ENCODE data around the gene MSI2. TPM values are rescaled to one million over a fixed set of nuclear protein-coding genes. Genes with fewer than 3 reads are reported as not detected.

The MSI2 gene
- total RNA-seq, 2 experiments from 2014 or later: 113 to 114 TPM

- H3K36me3 Mint-ChIP-seq: peaks cover 7% of the 10 kb centered on the region
- H3K9me3 Mint-ChIP-seq: peaks cover 9% of the 10 kb centered on the region
- no peak overlapping the region for H3K27ac Mint-ChIP-seq
- H3K27me3 Mint-ChIP-seq: peaks cover 4% of the 10 kb centered on the region
- ATAC-seq (ENCODE audit: low read depth): no peak
- no peak overlapping the region for H3K4me3 Mint-ChIP-seq
- DNase-seq: no peak
- peaks cover 23% of the 10 kb centered on the region for H3K4me1 Mint-ChIP-seq
- POLR2A ChIA-PET: interaction anchor here (0.6 kb wide), 1 partner anchor 1539 kb away, joined by 4 read pairs; no protein-coding TSS in a partner anchor
Measured at GRCh38 chr17:57253362-57254065, 2.8 kb upstream of the MSI2 start.

DNA sequence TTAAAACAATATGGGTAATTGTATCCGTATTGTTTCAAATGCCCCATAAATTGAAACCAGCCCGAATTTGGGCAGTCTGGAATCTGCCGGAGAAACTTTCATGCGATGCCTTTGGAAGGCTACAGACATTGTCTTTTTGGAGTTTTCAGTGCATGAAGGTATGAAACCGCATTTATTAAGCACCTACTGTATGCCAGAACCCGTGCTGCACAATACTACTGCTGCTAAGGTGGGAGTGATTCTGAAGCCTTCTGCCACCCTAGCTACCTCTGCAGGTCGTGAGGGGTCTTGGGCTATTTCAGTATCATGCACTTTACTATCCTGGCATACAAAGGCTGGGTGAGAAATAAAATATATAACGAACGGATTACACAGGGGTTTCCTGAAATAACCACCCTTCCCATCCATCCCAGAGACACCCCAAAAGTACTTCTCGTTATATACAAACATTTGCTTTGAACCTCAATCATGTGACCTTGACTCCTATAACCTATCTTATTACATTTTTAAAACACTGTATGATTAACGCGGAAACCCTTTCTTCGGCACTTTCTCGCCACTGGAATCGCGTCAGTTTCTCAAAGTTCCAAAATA is 1.0 kb upstream of the MSI2 start:
- DNase-seq (no peak), ATAC-seq (ENCODE audit: low read depth) (no peak)
- H3K27ac Mint-ChIP-seq: peak overlapping the region; percentile 87
- POLR2A ChIA-PET: no interaction called here
- H3K36me3 Mint-ChIP-seq: peaks cover 17% of the 10 kb centered on the region
- H3K27me3 Mint-ChIP-seq: peaks cover 2% of the 10 kb centered on the region
- peaks cover 38% of the 10 kb centered on the region for H3K4me1 Mint-ChIP-seq
- no peaks in the 10 kb centered on the region for H3K9me3 Mint-ChIP-seq
- peak overlapping the region; percentile 89 for H3K4me3 Mint-ChIP-seq

GRCh38 chr17:57256708-57257112 is 387 bp downstream of the MSI2 start:
- Mint-ChIP-seq H3K36me3 (peaks cover 29% of the 10 kb centered on the region), H3K4me1 (peaks cover 52% of the 10 kb centered on the region), H3K9me3 (no peaks in the 10 kb centered on the region), H3K4me3 (peak overlapping the region; percentile 96), H3K27me3 (peaks cover 2% of the 10 kb centered on the region), H3K27ac (peak overlapping the region; percentile 95)
- POLR2A ChIA-PET: interaction anchor here (0.6 to 2.9 kb wide), 12 partner anchors 13 to 593 kb away, joined by 3 to 25 read pairs (median 5); partner anchors contain the start of gene MRPS23
- DNase-seq: no peak
- peak; percentile 15 for ATAC-seq (ENCODE audit: low read depth)

DNA sequence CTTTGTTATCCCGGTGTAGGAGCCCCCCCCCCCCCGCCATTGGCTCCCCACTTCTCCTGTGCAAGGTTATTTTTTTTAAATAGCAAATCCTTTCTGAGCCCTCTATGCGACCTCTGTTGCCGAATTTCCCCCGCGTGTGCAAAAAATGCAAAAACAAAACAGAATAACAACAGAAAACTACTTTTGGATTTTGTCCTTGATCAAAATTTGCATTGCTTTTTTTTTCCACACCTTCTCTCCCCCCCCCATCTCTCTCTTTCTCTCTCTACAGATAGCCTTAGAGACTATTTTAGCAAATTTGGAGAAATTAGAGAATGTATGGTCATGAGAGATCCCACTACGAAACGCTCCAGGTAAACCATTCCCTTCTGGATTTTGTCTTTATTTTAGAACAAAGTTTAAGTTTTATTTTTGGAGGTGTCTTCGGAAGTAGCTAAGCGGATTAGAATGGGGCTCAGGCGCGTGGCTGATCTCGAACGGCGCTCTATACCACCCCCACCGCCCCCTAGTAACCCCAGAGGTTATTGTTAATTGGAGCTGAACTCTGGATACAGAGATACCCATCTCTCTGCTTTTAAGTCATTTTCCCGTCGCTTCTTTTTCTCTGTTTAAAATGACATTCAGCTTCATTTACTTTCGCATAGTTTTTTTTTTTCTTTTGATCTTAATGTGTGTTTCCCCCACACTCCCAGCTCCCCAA is 1.0 kb downstream of the MSI2 start:
- Mint-ChIP-seq H3K27me3 (peaks cover 2% of the 10 kb centered on the region), H3K36me3 (peaks cover 36% of the 10 kb centered on the region), H3K4me3 (peak overlapping the region; percentile 96), H3K9me3 (no peaks in the 10 kb centered on the region), H3K4me1 (peaks cover 59% of the 10 kb centered on the region), H3K27ac (peak overlapping the region; percentile 95)
- DNase-seq (no peak), ATAC-seq (ENCODE audit: low read depth) (no peak)
- POLR2A ChIA-PET: interaction anchor here (0.6 to 2.9 kb wide), 14 partner anchors 14 to 593 kb away, joined by 3 to 25 read pairs (median 5); partner anchors contain the start of gene MRPS23

DNA sequence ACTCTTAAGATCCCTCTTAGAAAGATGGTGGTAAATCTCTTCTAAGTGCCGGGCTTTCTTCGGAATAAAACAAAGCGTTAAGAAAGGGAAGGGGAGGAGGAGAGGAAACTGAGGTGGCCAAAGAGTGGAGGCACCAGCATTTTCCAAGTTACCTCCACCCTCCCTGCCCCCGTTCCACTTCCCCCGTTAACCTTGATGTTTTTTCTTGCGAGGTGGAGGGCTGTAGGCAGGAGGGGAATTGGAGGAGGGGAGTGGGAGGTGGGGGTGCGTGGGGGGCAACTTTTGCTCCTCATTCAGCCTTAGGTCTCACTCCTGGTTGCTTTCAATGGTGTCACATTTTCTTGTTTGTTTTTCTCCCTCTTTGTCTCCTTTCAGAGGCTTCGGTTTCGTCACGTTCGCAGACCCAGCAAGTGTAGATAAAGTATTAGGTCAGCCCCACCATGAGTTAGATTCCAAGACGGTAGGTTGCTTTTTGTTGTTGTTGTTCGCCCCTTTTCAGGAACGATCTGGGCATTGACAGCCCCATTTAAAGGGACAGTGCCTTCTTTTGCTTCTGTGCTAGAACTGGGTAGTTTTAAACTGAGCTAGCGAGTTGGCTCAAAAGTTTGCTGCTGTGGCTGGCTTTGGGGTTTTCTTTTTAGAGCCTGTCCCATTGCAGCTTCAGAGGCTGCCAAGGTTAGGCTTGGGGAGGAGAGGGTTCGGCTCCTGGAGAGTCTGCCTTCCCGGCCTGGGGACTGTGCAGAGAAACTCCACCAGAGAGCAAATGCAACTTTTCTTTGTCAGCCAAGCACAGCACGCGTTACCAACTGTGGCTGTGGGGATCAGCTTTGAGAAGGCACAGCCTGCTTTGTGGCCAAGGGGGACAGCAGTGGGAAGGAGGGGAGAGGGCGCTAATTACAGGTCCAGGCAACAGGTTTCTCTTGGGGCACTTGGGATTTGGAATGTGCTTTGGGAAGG is 1.9 kb downstream of the MSI2 start:
- peaks cover 2% of the 10 kb centered on the region for H3K27me3 Mint-ChIP-seq

DNA sequence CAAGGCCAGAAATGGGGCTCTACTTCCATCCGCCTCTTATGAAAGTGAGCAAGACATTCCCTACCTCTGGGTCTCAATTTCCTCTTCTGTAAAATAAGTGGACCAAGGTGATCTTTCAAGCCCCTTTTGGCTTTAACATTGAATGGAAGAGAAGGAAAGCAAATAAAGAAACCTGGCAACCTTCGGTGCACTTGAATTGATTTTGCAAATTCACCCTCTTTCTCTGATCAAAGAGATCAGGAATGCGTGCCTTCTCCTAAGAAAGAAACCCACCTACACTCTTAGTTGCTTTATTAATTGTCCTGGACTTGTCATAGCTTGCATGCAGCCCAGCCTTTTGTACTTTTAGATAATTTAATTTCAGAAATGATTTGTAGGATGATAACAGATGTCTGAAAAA is 3.0 kb downstream of the MSI2 start:
- Mint-ChIP-seq H3K27ac (no peak overlapping the region), H3K4me3 (peak overlapping the region; percentile 96), H3K36me3 (peaks cover 53% of the 10 kb centered on the region), H3K27me3 (no peaks in the 10 kb centered on the region), H3K9me3 (no peaks in the 10 kb centered on the region), H3K4me1 (peaks cover 66% of the 10 kb centered on the region)
- DNase-seq (no peak), ATAC-seq (ENCODE audit: low read depth) (no peak)
- POLR2A ChIA-PET: no interaction called here

More for the DNA sequence above, 1.9 kb downstream of the MSI2 start:
- DNase-seq (no peak), ATAC-seq (ENCODE audit: low read depth) (no peak)
- H3K27ac Mint-ChIP-seq: peak overlapping the region; percentile 95
- H3K9me3 Mint-ChIP-seq: no peaks in the 10 kb centered on the region
- POLR2A ChIA-PET: interaction anchor here (1.0 to 2.9 kb wide), 12 partner anchors 9 to 592 kb away, joined by 3 to 25 read pairs (median 5); partner anchors contain the start of gene MRPS23
- H3K4me3 Mint-ChIP-seq: peak overlapping the region; percentile 96
- peaks cover 44% of the 10 kb centered on the region for H3K36me3 Mint-ChIP-seq
- H3K4me1 Mint-ChIP-seq: peaks cover 66% of the 10 kb centered on the region

DNA sequence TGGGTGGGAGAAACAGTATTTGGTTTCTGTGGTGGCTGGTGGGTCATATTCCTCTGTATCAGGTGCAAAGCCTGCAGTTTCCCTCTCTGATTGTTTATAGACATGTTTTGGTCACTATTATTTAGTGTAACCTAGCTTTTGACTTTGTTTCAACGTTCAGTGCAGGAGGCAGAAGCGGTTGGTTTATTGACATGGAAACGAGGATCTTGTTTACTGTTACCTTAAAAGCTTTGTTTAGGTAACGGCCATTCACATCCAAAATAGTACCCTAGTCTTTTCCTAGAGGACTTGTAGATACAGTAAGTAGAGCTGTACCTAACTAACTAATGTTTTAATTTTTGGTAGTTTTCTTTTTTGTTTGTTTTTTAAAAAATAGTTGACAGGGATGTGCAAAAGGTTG is 3.5 kb downstream of the MSI2 start:
- H3K9me3 Mint-ChIP-seq: no peaks in the 10 kb centered on the region
- POLR2A ChIA-PET: no interaction called here
- peaks cover 63% of the 10 kb centered on the region for H3K4me1 Mint-ChIP-seq
- peaks cover 56% of the 10 kb centered on the region for H3K36me3 Mint-ChIP-seq
- no peak overlapping the region for H3K27ac Mint-ChIP-seq
- ATAC-seq (ENCODE audit: low read depth): no peak
- H3K27me3 Mint-ChIP-seq: no peaks in the 10 kb centered on the region
- DNase-seq: no peak
- H3K4me3 Mint-ChIP-seq: peak overlapping the region; percentile 34

GRCh38 chr17:57260325-57261083 is 4.2 kb downstream of the MSI2 start:
- no peak for DNase-seq
- H3K27ac Mint-ChIP-seq: no peak overlapping the region
- H3K36me3 Mint-ChIP-seq: peaks cover 62% of the 10 kb centered on the region
- H3K4me3 Mint-ChIP-seq: peak overlapping the region; percentile 22
- POLR2A ChIA-PET: interaction anchor here (1.4 kb wide), 1 partner anchor 21 kb away, joined by 3 read pairs; no protein-coding TSS in a partner anchor
- no peak for ATAC-seq (ENCODE audit: low read depth)
- H3K9me3 Mint-ChIP-seq: no peaks in the 10 kb centered on the region
- H3K4me1 Mint-ChIP-seq: peaks cover 56% of the 10 kb centered on the region
- H3K27me3 Mint-ChIP-seq: no peaks in the 10 kb centered on the region

DNA sequence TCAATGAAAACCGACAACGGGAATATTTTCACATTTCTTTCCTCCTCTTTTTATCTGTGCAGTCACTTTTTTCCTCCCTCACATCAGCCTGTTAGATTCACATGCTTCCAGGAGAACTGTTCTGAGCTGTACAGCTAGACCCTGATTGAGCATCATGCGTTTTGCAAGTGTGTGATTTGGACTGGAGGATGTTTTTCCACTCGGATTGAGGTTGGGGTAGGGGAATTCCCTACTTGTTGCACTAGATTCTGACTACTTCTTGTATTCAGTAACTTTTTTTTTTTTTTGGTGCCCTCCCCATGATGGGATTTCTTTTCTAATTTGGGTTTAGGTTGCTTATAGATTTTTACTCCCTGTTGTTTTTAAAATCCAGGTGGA is 4.8 kb downstream of the MSI2 start:
- H3K4me3 Mint-ChIP-seq: no peak overlapping the region
- peaks cover 68% of the 10 kb centered on the region for H3K36me3 Mint-ChIP-seq
- H3K9me3 Mint-ChIP-seq: no peaks in the 10 kb centered on the region
- peaks cover 56% of the 10 kb centered on the region for H3K4me1 Mint-ChIP-seq
- no peaks in the 10 kb centered on the region for H3K27me3 Mint-ChIP-seq
- DNase-seq (no peak), ATAC-seq (ENCODE audit: low read depth) (no peak)
- no peak overlapping the region for H3K27ac Mint-ChIP-seq
- POLR2A ChIA-PET: interaction anchor here (1.4 kb wide), 1 partner anchor 20 kb away, joined by 3 read pairs; no protein-coding TSS in a partner anchor

DNA sequence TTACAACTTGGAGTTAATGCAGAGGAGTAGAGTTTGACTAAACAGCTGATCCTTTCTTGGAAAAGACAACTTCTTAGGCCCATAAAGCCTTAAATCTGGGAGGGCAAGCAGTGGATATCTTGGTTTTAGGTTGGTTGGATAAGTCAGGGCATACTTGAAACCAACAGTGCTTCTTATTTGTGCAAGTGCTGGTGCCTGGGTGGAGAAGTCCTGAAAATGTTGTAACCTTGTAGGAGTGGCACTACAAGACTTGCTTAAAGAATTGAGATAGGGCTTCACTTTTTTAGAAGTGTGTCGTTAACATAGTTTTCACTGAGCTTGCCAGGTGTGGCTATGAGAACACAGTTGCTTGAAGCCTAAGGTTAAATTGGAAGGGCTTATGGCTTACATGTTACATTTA is 6.2 kb downstream of the MSI2 start:
- POLR2A ChIA-PET: no interaction called here
- DNase-seq (no peak), ATAC-seq (ENCODE audit: low read depth) (no peak)
- H3K4me1 Mint-ChIP-seq: peaks cover 56% of the 10 kb centered on the region
- H3K9me3 Mint-ChIP-seq: no peaks in the 10 kb centered on the region
- no peaks in the 10 kb centered on the region for H3K27me3 Mint-ChIP-seq
- H3K27ac Mint-ChIP-seq: no peak overlapping the region
- H3K4me3 Mint-ChIP-seq: no peak overlapping the region
- H3K36me3 Mint-ChIP-seq: peaks cover 78% of the 10 kb centered on the region

- POLR2A ChIA-PET: no interaction called here
- Mint-ChIP-seq H3K4me3 (no peak overlapping the region), H3K9me3 (no peaks in the 10 kb centered on the region), H3K27ac (no peak overlapping the region), H3K4me1 (peaks cover 51% of the 10 kb centered on the region), H3K27me3 (no peaks in the 10 kb centered on the region), H3K36me3 (peaks cover 78% of the 10 kb centered on the region)
- ATAC-seq (ENCODE audit: low read depth) (no peak), DNase-seq (no peak)
Measured at GRCh38 chr17:57264250-57264649, 7.9 kb downstream of the MSI2 start.

GRCh38 chr17:57264776-57265175 is 8.5 kb downstream of the MSI2 start:
- no peak for ATAC-seq (ENCODE audit: low read depth)
- no peak for DNase-seq
- H3K27ac Mint-ChIP-seq: no peak overlapping the region
- no peak overlapping the region for H3K4me3 Mint-ChIP-seq
- peaks cover 80% of the 10 kb centered on the region for H3K36me3 Mint-ChIP-seq
- no peaks in the 10 kb centered on the region for H3K9me3 Mint-ChIP-seq
- no peaks in the 10 kb centered on the region for H3K27me3 Mint-ChIP-seq
- POLR2A ChIA-PET: no interaction called here
- peaks cover 47% of the 10 kb centered on the region for H3K4me1 Mint-ChIP-seq
